Measurements from ENCODE around the gene SLC28A3. TPM values are rescaled to one million over a fixed set of nuclear protein-coding genes. Genes with fewer than 3 reads are reported as not detected.

Gene SLC28A3
- total and polyA plus RNA-seq, 2 of the 8 experiments (the other 6 are each of a cell fraction or from before 2014, with no cell fraction given): 0.02 TPM; not detected in 1

DNA sequence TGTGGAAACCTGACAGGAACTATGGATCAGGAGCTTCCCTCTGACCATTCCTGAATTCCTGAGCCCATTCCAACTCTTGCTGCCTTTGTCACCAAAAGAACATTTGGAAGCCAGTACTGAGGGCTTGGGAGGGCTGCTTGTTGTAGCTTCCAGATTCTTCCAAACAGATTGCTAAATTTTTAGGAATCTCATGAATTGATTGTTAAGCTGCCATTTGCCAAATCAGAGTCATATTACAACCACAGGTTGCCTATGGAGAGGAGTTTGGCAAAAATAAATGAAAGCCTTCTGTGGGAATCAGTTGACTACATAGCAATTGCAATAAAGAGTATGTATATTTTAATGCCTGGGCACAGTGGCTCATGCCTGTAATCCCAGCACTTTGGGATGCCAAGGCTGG is 39.2 kb upstream of the SLC28A3 start:
- Histone ChIP-seq H3K4ac (replicated peaks; ENCODE audit: insufficient read length, low read depth, low read length) (no peak overlapping the region), H3K9me3 (ENCODE audit: insufficient read depth in 2 of 2, low read depth in 1 of 2, low read length in 1 of 2) (no peaks in the 10 kb centered on the region), H3K18ac (ENCODE audit: extremely low read depth, low read length) (no peak overlapping the region), H2BK15ac (ENCODE audit: low read length) (no peak overlapping the region), H4K91ac (replicated peaks; ENCODE audit: insufficient read length, low read length) (no peak overlapping the region), H3K36me3 (ENCODE audit: control insufficient read depth in 2 of 4, insufficient read depth in 4 of 4, low read length in 3 of 4) (no peaks in the 10 kb centered on the region), H3K79me2 (ENCODE audit: control insufficient read depth in 1 of 2, insufficient read depth in 2 of 2, low read length in 2 of 2) (no peaks in the 10 kb centered on the region), H2BK5ac (ENCODE audit: low read depth, low read length) (no peak overlapping the region), H3K56ac (replicated peaks; ENCODE audit: insufficient read length, low read depth, low read length) (no peak overlapping the region), H3K14ac (ENCODE audit: insufficient read length) (no peak overlapping the region), H3K79me1 (ENCODE audit: low read depth, low read length) (no peaks in the 10 kb centered on the region), H4K8ac (ENCODE audit: extremely low read depth, insufficient read depth, low read length) (no peak overlapping the region), H3K4me2 (ENCODE audit: insufficient read depth in 1 of 2, low read depth in 2 of 2, low read length in 2 of 2) (no peak overlapping the region), H4K5ac (ENCODE audit: insufficient read length, low read depth, low read length) (no peak overlapping the region), H3K27me3 (replicated peaks in 1 of 4; ENCODE audit: control insufficient read depth in 3 of 4, extremely low read depth in 1 of 4, insufficient read depth in 3 of 4, low read length in 3 of 4) (no peaks in the 10 kb centered on the region), H2BK20ac (ENCODE audit: low read length) (no peak overlapping the region), H3K4me3 (ENCODE audit: extremely low read depth in 1 of 4, insufficient read depth in 2 of 4, low read depth in 3 of 4, low read length in 4 of 4) (no peak overlapping the region), H2BK12ac (ENCODE audit: low read depth, low read length) (no peak overlapping the region), H2BK120ac (replicated peaks; ENCODE audit: low read depth, low read length) (no peak overlapping the region), H2AK5ac (ENCODE audit: low read depth, low read length) (no peak overlapping the region), H3K27ac (ENCODE audit: low read depth, low read length) (no peak overlapping the region), H2AFZ (ENCODE audit: low read length) (no peak overlapping the region), H3K23ac (ENCODE audit: insufficient read length) (no peak overlapping the region), H3K9ac (replicated peaks in 1 of 4; ENCODE audit: extremely low read depth in 1 of 4, low read depth in 3 of 4, low read length in 3 of 4) (no peak overlapping the region), H4K20me1 (replicated peaks in 1 of 2; ENCODE audit: control insufficient read depth in 1 of 2, insufficient read depth in 2 of 2, low read length in 2 of 2) (no peaks in the 10 kb centered on the region), H3K23me2 (ENCODE audit: low read depth, low read length) (no peaks in the 10 kb centered on the region), H3K4me1 (replicated peaks in 1 of 4; ENCODE audit: control insufficient read depth in 3 of 4, insufficient read depth in 4 of 4, low read length in 3 of 4) (no peaks in the 10 kb centered on the region)
- DNase-seq (ENCODE audit: low read depth in 1 of 2, low spot score in 2 of 2) (no peak), FAIRE-seq (no peak)
- no peak for TF ChIP-seq YY1 (IDR thresholded peaks at IDR 0.05; ENCODE audit: low read depth, low read length)
- no peak for TF ChIP-seq FOSL1 (IDR thresholded peaks at IDR 0.05; ENCODE audit: insufficient read depth, low read depth, low read length)
- TF ChIP-seq CHD1 (IDR thresholded peaks at IDR 0.05; ENCODE audit: low read depth, low read length): no peak
- no peak for TF ChIP-seq ZNF274 (IDR thresholded peaks at IDR 0.05; ENCODE audit: borderline replicate concordance, extremely low read depth, low read length)
- TF ChIP-seq KDM4A (IDR thresholded peaks at IDR 0.05; ENCODE audit: low read depth, low read length, severe bottlenecking): no peak
- TF ChIP-seq GTF2F1 (IDR thresholded peaks at IDR 0.05; ENCODE audit: borderline replicate concordance, low read depth, low read length): no peak
- TF ChIP-seq EZH2 (IDR thresholded peaks at IDR 0.05; ENCODE audit: low read depth, low read length, severe bottlenecking): no peak
- no peak for TF ChIP-seq SP1 (IDR thresholded peaks at IDR 0.05; ENCODE audit: low read depth, low read length)
- no peak for TF ChIP-seq PHF8 (conservative IDR thresholded peaks at IDR 0.05; ENCODE audit: low read depth, low read length)
- TF ChIP-seq CBX8 (IDR thresholded peaks at IDR 0.05; ENCODE audit: borderline replicate concordance, low read depth, low read length): no peak
- no peak for TF ChIP-seq TBP (IDR thresholded peaks at IDR 0.05; ENCODE audit: low read depth, low read length)
- TF ChIP-seq SAP30 (IDR thresholded peaks at IDR 0.05; ENCODE audit: insufficient read depth, insufficient replicate concordance, low read length): no peak
- TF ChIP-seq SIN3A (conservative IDR thresholded peaks at IDR 0.05 in 1 of 2, IDR thresholded peaks at IDR 0.05 in 1 of 2; ENCODE audit: low read depth in 1 of 2, low read length in 2 of 2): no peak
- TF ChIP-seq SP2 (IDR thresholded peaks at IDR 0.05; ENCODE audit: low read length): no peak
- ChIA-PET POLR2A (ENCODE audit: partially characterized antibody) (interaction anchor here (1.1 kb wide), 1 partner anchor 480 kb away, joined by 3 read pairs; no protein-coding TSS in a partner anchor), CTCF (ENCODE audit: partially characterized antibody) (interaction anchor here (0.7 kb wide), 1 partner anchor 9 kb away, joined by 4 read pairs; no protein-coding TSS in a partner anchor)
